NCI-H2196 treated with DMSO at 0.1 percent for 48 hours (cell line): ENCODE data around the gene CLCN6.

Source experiments
- DNase-seq: peaks from one replicate; lab custom pipeline; 2025; ENCODE audit not compliant: unreplicated experiment; lab: John Stamatoyannopoulos, UW

CLCN6 gene

GRCh38 chr1:11874624-11875023, 68.6 kb downstream of the CLCN6 start:
- no peak for DNase-seq

- DNase-seq: no peak
Observed at GRCh38 chr1:11875094-11875493, 69.1 kb downstream of the CLCN6 start.

- DNase-seq: no peak
Observed at GRCh38 chr1:11877074-11877473, 71.1 kb downstream of the CLCN6 start.

- no peak for DNase-seq
Observed at GRCh38 chr1:11878081-11878890, 72.3 kb downstream of the CLCN6 start.

- DNase-seq: no peak
Observed at GRCh38 chr1:11878891-11879190, 72.8 kb downstream of the CLCN6 start.

- no peak for DNase-seq
Observed at GRCh38 chr1:11879311-11880180, 73.6 kb downstream of the CLCN6 start.

GRCh38 chr1:11880181-11880575, 74.2 kb downstream of the CLCN6 start:
- DNase-seq: no peak

GRCh38 chr1:11880911-11881748, 75.1 kb downstream of the CLCN6 start:
- DNase-seq: no peak

GRCh38 chr1:11881749-11882441, 75.9 kb downstream of the CLCN6 start:
- DNase-seq: no peak

- peak; percentile 63 for DNase-seq
Observed at GRCh38 chr1:11882814-11883538, 77.0 kb downstream of the CLCN6 start.

- no peak for DNase-seq
Observed at GRCh38 chr1:11885916-11886315, 79.9 kb downstream of the CLCN6 start.

- DNase-seq: no peak
Observed at GRCh38 chr1:11886986-11887665, 81.1 kb downstream of the CLCN6 start.

- no peak for DNase-seq
Observed at GRCh38 chr1:11887666-11888007, 81.6 kb downstream of the CLCN6 start.

GRCh38 chr1:11888206-11888876, 82.3 kb downstream of the CLCN6 start:
- no peak for DNase-seq

- DNase-seq: no peak
Observed at GRCh38 chr1:11888877-11889208, 82.9 kb downstream of the CLCN6 start.

- no peak for DNase-seq
Observed at GRCh38 chr1:11891433-11892186, 85.6 kb downstream of the CLCN6 start.
